ENCODE measurements around the gene EID2.

DNA sequence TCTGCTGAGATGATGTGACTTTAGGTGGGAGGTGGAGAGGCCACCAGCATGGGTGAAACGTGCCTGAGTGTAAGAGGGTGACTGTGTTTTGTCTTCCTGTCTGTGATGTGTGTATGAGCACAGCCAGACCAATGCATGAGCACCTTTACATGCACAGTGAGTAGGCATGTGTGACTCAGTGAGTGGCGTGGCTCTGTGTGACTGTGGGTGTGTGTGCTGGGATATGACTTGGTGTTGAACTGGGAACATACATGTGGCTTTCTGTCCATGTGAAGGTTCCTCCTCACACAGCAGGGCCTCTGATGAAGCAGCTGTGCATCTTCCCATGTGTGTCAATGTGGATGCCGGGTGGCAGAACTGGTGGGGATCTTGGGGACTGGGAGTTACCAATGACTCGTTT, 42.5 kb upstream of the EID2 start:
- TF ChIP-seq, protein P1, sequence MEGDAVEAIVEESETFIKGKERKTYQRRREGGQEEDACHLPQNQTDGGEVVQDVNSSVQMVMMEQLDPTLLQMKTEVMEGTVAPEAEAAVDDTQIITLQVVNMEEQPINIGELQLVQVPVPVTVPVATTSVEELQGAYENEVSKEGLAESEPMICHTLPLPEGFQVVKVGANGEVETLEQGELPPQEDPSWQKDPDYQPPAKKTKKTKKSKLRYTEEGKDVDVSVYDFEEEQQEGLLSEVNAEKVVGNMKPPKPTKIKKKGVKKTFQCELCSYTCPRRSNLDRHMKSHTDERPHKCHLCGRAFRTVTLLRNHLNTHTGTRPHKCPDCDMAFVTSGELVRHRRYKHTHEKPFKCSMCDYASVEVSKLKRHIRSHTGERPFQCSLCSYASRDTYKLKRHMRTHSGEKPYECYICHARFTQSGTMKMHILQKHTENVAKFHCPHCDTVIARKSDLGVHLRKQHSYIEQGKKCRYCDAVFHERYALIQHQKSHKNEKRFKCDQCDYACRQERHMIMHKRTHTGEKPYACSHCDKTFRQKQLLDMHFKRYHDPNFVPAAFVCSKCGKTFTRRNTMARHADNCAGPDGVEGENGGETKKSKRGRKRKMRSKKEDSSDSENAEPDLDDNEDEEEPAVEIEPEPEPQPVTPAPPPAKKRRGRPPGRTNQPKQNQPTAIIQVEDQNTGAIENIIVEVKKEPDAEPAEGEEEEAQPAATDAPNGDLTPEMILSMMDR (conservative IDR thresholded peaks at IDR 0.05 in 1 of 2, IDR thresholded peaks at IDR 0.05 in 1 of 2; ENCODE audit: low read depth in 1 of 2, low read length in 2 of 2), result no peak
- no peak for TF ChIP-seq EZH2 (IDR thresholded peaks at IDR 0.05; ENCODE audit: low read length, missing control alignments)
